ENCODE measurements around the gene MS4A5. TPM values are rescaled to one million over a fixed set of nuclear protein-coding genes. Genes with fewer than 3 reads are reported as not detected.

MS4A5 gene
- total RNA-seq, 1 experiment from 2014 or later, result not detected

GRCh38 chr11:60459345-60459744 lies 30.0 kb downstream of the MS4A5 start:
- no peak for DNase-seq (ENCODE audit: low read depth)
- in situ Hi-C loops (cut with HindIII; ENCODE audit: low pct_unique_long_range_greater_than_20kb, low sequenced_read_pairs), result no loop called here

GRCh38 chr11:60468829-60469228 lies 39.5 kb downstream of the MS4A5 start:
- no peak for DNase-seq (ENCODE audit: low read depth)
- in situ Hi-C loops (cut with HindIII; ENCODE audit: low pct_unique_long_range_greater_than_20kb, low sequenced_read_pairs), result no loop called here

- DNase-seq (ENCODE audit: low read depth), result no peak
- in situ Hi-C loops (cut with HindIII; ENCODE audit: low pct_unique_long_range_greater_than_20kb, low sequenced_read_pairs), result no loop called here
Observed at GRCh38 chr11:60469723-60470122, 40.4 kb downstream of the MS4A5 start.

GRCh38 chr11:60477035-60477445 lies 47.7 kb downstream of the MS4A5 start:
- in situ Hi-C loops (cut with HindIII; ENCODE audit: low pct_unique_long_range_greater_than_20kb, low sequenced_read_pairs), result no loop called here

GRCh38 chr11:60482361-60482760 lies 53.0 kb downstream of the MS4A5 start:
- in situ Hi-C loops (cut with HindIII; ENCODE audit: low pct_unique_long_range_greater_than_20kb, low sequenced_read_pairs), result no loop called here
- DNase-seq (ENCODE audit: low read depth), result no peak

More at GRCh38 chr11:60477035-60477445, 47.7 kb downstream of the MS4A5 start:
- no peak for DNase-seq (ENCODE audit: low read depth)

- DNase-seq (ENCODE audit: low read depth), result no peak
- in situ Hi-C loops (cut with HindIII; ENCODE audit: low pct_unique_long_range_greater_than_20kb, low sequenced_read_pairs), result no loop called here
Observed at GRCh38 chr11:60485987-60486386, 56.6 kb downstream of the MS4A5 start.

- no peak for DNase-seq (ENCODE audit: low read depth)
- in situ Hi-C loops (cut with HindIII; ENCODE audit: low pct_unique_long_range_greater_than_20kb, low sequenced_read_pairs), result no loop called here
Observed at GRCh38 chr11:60492488-60493009, 63.2 kb downstream of the MS4A5 start, which contains the start of gene MS4A12. MS4A12 (plus strand) TSS chr11:60492778; CDS start chr11:60497319, 4,541 bp downstream.

GRCh38 chr11:60493454-60493853 lies 64.1 kb downstream of the MS4A5 start:
- in situ Hi-C loops (cut with HindIII; ENCODE audit: low pct_unique_long_range_greater_than_20kb, low sequenced_read_pairs), result no loop called here
- no peak for DNase-seq (ENCODE audit: low read depth)

Other genes with a start within 250 kb of the MS4A5 start
- gene MS4A6A, start 246.5 kb upstream of the MS4A5 start, total RNA-seq (2014; rRNA removed; shearing (Covaris generic); ENCODE audit: low replicate concordance), result not detected in 2 replicates
- gene MS4A4E, start 186.4 kb upstream of the MS4A5 start, total RNA-seq (2014; rRNA removed; shearing (Covaris generic); ENCODE audit: low replicate concordance), result not detected in 2 replicates
- not detected in 2 replicates for gene MS4A4A, start 148.9 kb upstream of the MS4A5 start, total RNA-seq (2014; rRNA removed; shearing (Covaris generic); ENCODE audit: low replicate concordance)
- not detected in 2 replicates for gene MS4A6E, start 102.3 kb upstream of the MS4A5 start, total RNA-seq (2014; rRNA removed; shearing (Covaris generic); ENCODE audit: low replicate concordance)
- not detected in 2 replicates for gene MS4A7, start 51.0 kb upstream of the MS4A5 start, total RNA-seq (2014; rRNA removed; shearing (Covaris generic); ENCODE audit: low replicate concordance)
- gene MS4A14, start 33.1 kb upstream of the MS4A5 start, total RNA-seq (2014; rRNA removed; shearing (Covaris generic); ENCODE audit: low replicate concordance), result not detected in 2 replicates
- gene MS4A1, start 26.3 kb downstream of the MS4A5 start, total RNA-seq (2014; rRNA removed; shearing (Covaris generic); ENCODE audit: low replicate concordance), result not detected in 2 replicates
- not detected in 2 replicates for gene MS4A12, start 63.2 kb downstream of the MS4A5 start, total RNA-seq (2014; rRNA removed; shearing (Covaris generic); ENCODE audit: low replicate concordance)
- not detected in 2 replicates for gene MS4A13, start 85.8 kb downstream of the MS4A5 start, total RNA-seq (2014; rRNA removed; shearing (Covaris generic); ENCODE audit: low replicate concordance)

Data from Caki2 (cell line).